GM06990 (cell line): ENCODE measurements around the gene ZNF280D.

Experiments used
- DNase-seq: peaks from one replicate; pipeline ENCODE4 v3.0.0-alpha.2; 2011; ENCODE audit not compliant: insufficient read length; ENCODE audit errors: extremely low read depth
- H3K27me3 ChIP-seq: replicated peaks from 2 replicates; pipeline ENCODE4 v1.6.0; 2011; ENCODE audit warnings: low read length; ENCODE audit not compliant: control insufficient read depth, insufficient read depth
- H3K36me3 ChIP-seq: 2 replicates; pipeline ENCODE4 v1.5.1; 2011; ENCODE audit warnings: low read length; ENCODE audit not compliant: control insufficient read depth, insufficient read depth
- H3K4me3 ChIP-seq: replicated peaks from 2 replicates; pipeline ENCODE4 v1.5.1; 2011; ENCODE audit warnings: low read depth, mild to moderate bottlenecking, control low read depth, low read length
- TF ChIP-seq, protein P1 (sequence below): IDR thresholded peaks from 2 replicates; pipeline ENCODE4 v1.5.1; 2011; ENCODE audit warnings: low read length, control low read depth, mild to moderate bottlenecking, inconsistent platforms; ENCODE audit not compliant: insufficient read depth, poor library complexity, severe bottlenecking

ZNF280D gene

GRCh38 chr15:56667517-56667916 is 65.8 kb downstream of the ZNF280D start:
- Histone ChIP-seq H3K27me3 (no peaks in the 10 kb centered on the region), H3K4me3 (no peak overlapping the region), H3K36me3 (no peaks in the 10 kb centered on the region; the same call in none of the 2 replicates)
- TF ChIP-seq, protein P1, sequence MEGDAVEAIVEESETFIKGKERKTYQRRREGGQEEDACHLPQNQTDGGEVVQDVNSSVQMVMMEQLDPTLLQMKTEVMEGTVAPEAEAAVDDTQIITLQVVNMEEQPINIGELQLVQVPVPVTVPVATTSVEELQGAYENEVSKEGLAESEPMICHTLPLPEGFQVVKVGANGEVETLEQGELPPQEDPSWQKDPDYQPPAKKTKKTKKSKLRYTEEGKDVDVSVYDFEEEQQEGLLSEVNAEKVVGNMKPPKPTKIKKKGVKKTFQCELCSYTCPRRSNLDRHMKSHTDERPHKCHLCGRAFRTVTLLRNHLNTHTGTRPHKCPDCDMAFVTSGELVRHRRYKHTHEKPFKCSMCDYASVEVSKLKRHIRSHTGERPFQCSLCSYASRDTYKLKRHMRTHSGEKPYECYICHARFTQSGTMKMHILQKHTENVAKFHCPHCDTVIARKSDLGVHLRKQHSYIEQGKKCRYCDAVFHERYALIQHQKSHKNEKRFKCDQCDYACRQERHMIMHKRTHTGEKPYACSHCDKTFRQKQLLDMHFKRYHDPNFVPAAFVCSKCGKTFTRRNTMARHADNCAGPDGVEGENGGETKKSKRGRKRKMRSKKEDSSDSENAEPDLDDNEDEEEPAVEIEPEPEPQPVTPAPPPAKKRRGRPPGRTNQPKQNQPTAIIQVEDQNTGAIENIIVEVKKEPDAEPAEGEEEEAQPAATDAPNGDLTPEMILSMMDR = no peak
- no peak for DNase-seq

GRCh38 chr15:56660943-56661342 is 72.4 kb downstream of the ZNF280D start:
- H3K36me3 ChIP-seq = no peaks in the 10 kb centered on the region; the same call in 1 of the 2 replicates
- H3K4me3 ChIP-seq = no peak overlapping the region
- TF ChIP-seq, protein P1 = no peak
- H3K27me3 ChIP-seq = no peaks in the 10 kb centered on the region
- DNase-seq = no peak

GRCh38 chr15:56659197-56659596 is 74.1 kb downstream of the ZNF280D start:
- Histone ChIP-seq H3K36me3 (no peaks in the 10 kb centered on the region), H3K27me3 (no peaks in the 10 kb centered on the region), H3K4me3 (no peak overlapping the region)
- DNase-seq = no peak
- TF ChIP-seq, protein P1 = no peak

DNA sequence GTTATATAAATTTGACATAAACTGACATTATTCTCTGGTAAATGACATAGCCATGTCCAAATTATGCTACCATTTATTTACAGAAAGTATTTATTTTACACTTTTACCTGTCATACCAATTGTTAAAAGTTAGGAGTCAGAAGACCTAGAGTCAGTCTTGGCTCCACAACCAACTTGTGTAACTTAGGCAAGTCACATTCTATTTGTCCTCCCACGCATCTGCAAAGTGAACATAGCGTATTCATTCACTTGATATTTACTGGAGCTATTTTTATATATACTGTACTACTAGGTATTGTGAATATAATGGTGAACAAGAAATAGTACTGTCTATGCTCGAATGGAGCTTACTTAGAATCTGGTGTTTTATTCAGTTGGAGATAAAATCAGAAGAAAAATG is 78.7 kb downstream of the ZNF280D start:
- peaks cover 3% of the 10 kb centered on the region for H3K36me3 ChIP-seq
- TF ChIP-seq, protein P1 = no peak
- DNase-seq = no peak
- no peak overlapping the region for H3K4me3 ChIP-seq
- no peaks in the 10 kb centered on the region for H3K27me3 ChIP-seq

GRCh38 chr15:56654216-56654615 is 79.1 kb downstream of the ZNF280D start:
- no peak overlapping the region for H3K4me3 ChIP-seq
- TF ChIP-seq, protein P1 = no peak
- DNase-seq = no peak
- H3K36me3 ChIP-seq = peaks cover 3% of the 10 kb centered on the region
- H3K27me3 ChIP-seq = no peaks in the 10 kb centered on the region

- Histone ChIP-seq H3K36me3 (peaks cover 3% of the 10 kb centered on the region), H3K4me3 (no peak overlapping the region), H3K27me3 (no peaks in the 10 kb centered on the region)
- TF ChIP-seq, protein P1 = no peak
- no peak for DNase-seq
Measured at GRCh38 chr15:56653787-56654186, 79.5 kb downstream of the ZNF280D start.
